Mucosa of descending colon (tissue), 3 donors: ENCODE data around the gene C19orf33. TPM values are rescaled to one million over a fixed set of nuclear protein-coding genes. Genes with fewer than 3 reads are reported as not detected.

Source experiments
- ATAC-seq: fragments of 200-7000 bp; cut with Tn5 transposase; one replicate; pipeline ENCODE4 v1.9.1; 2020; ENCODE audit warnings: mild to moderate bottlenecking, moderate library complexity
- DNase-seq, 3 donors: peaks; one replicate each; pipeline ENCODE4 v3.0.0-alpha.2; 2020
- H3K36me3 ChIP-seq: fragments of 200-600 bp; one replicate; pipeline ENCODE4 v1.8.0; 2021; ENCODE audit warnings: low read depth, mild to moderate bottlenecking
- H3K4me1 ChIP-seq: fragments of 200-600 bp; one replicate; pipeline ENCODE4 v1.8.0; 2021; ENCODE audit warnings: low read depth, mild to moderate bottlenecking
- H3K4me3 ChIP-seq: fragments of 200-600 bp; one replicate; pipeline ENCODE4 v1.8.0; 2021; ENCODE audit warnings: mild to moderate bottlenecking
- H3K9me3 ChIP-seq: fragments of 200-600 bp; one replicate; pipeline ENCODE4 v1.8.0; 2021; ENCODE audit warnings: mild to moderate bottlenecking
- CTCF ChIP-seq: fragments of 200-600 bp; IDR thresholded peaks from one replicate; pipeline ENCODE4 v1.8.0; 2022; ENCODE audit warnings: antibody characterized with exemption, mild to moderate bottlenecking
- intact Hi-C, 2 donors: fragments of 100-400 bp; cut with DNase I in 1 of 2; cut with micrococcal nuclease in 1 of 2; formaldehyde crosslinking; loops; one replicate each; pipeline versions ENCODE4 v1.11.0 to v1.11.1; 2022; cut with DNase I, micrococcal nuclease
- total RNA-seq, 3 donors: library from RNA; stranded (reverse); fragmentation: NEBNext Ultra II Directional in 2 of 3; extraction: Animal tissue kit (Norgen Biotek cat#: 25700) in 2 of 3; gene quantifications; one replicate each; pipeline versions ENCODE4 v1.2.1 to v1.2.4, GENCODE V29; 2021 to 2023
- donor health status: DM: no; HTN: no; CAD: no; lungs with moderate emphysema.
- donor health status: DM: no; HTN: no; CAD: no.
- donor health status: DM: no; HTN: yes; CAD: no.

C19orf33 gene
- total RNA-seq, 3 donors from 2014 or later = 82.5 to 310 (median 235) TPM

GRCh38 chr19:38307597-38307996 is 3.5 kb downstream of the C19orf33 start:
- no peak for ATAC-seq
- Histone ChIP-seq H3K9me3 (no peaks in the 10 kb centered on the region), H3K4me1 (peaks cover 2% of the 10 kb centered on the region), H3K4me3 (no peak overlapping the region), H3K36me3 (no peaks in the 10 kb centered on the region)
- intact Hi-C loops = no loop called here
- no peak for DNase-seq
- TF ChIP-seq CTCF = no peak

- ATAC-seq = no peak
- no peak for TF ChIP-seq CTCF
- Histone ChIP-seq H3K9me3 (no peaks in the 10 kb centered on the region), H3K36me3 (no peaks in the 10 kb centered on the region), H3K4me3 (no peak overlapping the region), H3K4me1 (no peaks in the 10 kb centered on the region)
- no peak for DNase-seq
- intact Hi-C loops = no loop called here
Observed at GRCh38 chr19:38308006-38308766, 4.1 kb downstream of the C19orf33 start.

GRCh38 chr19:38308926-38309614 is 5.0 kb downstream of the C19orf33 start:
- intact Hi-C loops = no loop called here
- Histone ChIP-seq H3K36me3 (no peaks in the 10 kb centered on the region), H3K4me3 (no peak overlapping the region), H3K4me1 (no peaks in the 10 kb centered on the region), H3K9me3 (no peaks in the 10 kb centered on the region)
- DNase-seq (no peak), ATAC-seq (no peak)
- TF ChIP-seq CTCF = no peak

- no peak for DNase-seq
- no peak overlapping the region for H3K4me3 ChIP-seq
- no peaks in the 10 kb centered on the region for H3K9me3 ChIP-seq
- no peak for ATAC-seq
- intact Hi-C loops = no loop called here
- TF ChIP-seq CTCF = no peak
- peaks cover under 1% of the 10 kb centered on the region for H3K4me1 ChIP-seq
- no peaks in the 10 kb centered on the region for H3K36me3 ChIP-seq
Observed at GRCh38 chr19:38309615-38310278, 5.7 kb downstream of the C19orf33 start.

- ATAC-seq (no peak), DNase-seq (no peak)
Observed at GRCh38 chr19:38310279-38310670, 6.2 kb downstream of the C19orf33 start.

More at GRCh38 chr19:38310279-38310670, 6.2 kb downstream of the C19orf33 start:
- Histone ChIP-seq H3K36me3 (no peaks in the 10 kb centered on the region), H3K4me1 (peaks cover 5% of the 10 kb centered on the region), H3K4me3 (no peak overlapping the region), H3K9me3 (no peaks in the 10 kb centered on the region)
- intact Hi-C loops = no loop called here
- TF ChIP-seq CTCF = no peak
